Measurements from ENCODE around the gene FNBP1L. TPM values are rescaled to one million over a fixed set of nuclear protein-coding genes. Genes with fewer than 3 reads are reported as not detected.

FNBP1L gene
- total and polyA plus RNA-seq, 2 donors (not counting 1 experiment from before 2014, with no cell fraction given) = 0.86 to 5.4 TPM

DNA sequence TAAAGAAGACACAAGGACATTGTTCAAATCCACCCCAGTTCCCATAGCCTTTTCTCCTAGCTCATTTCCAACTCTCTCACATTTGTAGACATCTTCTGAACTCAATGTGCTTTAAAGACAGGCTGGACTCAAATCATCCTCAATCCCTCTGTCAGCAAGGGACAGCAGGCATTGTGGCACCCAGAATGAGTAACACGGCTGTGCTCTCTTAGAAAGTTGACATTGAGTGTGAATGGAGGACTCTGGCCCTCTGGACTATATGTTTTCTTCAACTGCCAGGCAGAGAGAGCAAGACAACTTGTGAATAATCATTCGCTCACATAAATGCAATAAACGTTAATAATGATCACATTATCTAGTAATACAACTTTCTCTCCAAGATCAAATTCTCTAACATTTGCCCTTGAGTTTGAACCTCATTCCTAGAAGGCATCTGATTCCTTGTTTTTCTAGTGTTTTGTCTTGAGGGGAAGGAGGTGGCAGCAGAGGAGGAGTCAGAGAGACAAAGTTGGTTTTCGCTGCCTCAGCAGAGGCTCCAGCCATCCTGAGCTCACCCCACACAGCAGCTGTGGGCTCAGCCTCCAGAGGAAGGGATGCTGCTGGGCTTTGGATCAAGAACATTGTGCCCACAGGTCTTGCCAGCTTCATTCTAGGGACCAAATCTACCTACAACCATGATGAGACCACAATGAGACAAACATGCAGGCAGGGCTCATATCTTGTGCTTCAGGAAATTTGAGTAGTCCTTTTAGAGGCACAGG, 148.6 kb downstream of the FNBP1L start:
- Mint-ChIP-seq H3K27ac (no peak overlapping the region), H3K4me1 (peaks cover 12% of the 10 kb centered on the region), H3K27me3 (no peaks in the 10 kb centered on the region), H3K9me3 (ENCODE audit: insufficient read depth) (no peaks in the 10 kb centered on the region), H3K4me3 (no peak overlapping the region)
- ATAC-seq (ENCODE audit: low read depth) (no peak), DNase-seq (no peak)
- intact Hi-C loops (cut with micrococcal nuclease) = no loop called here
- H4K20me1 ChIP-seq (ENCODE audit: control insufficient read depth, insufficient read depth, low read length, poor library complexity, severe bottlenecking) = no peaks in the 10 kb centered on the region
- peaks cover 9% of the 10 kb centered on the region for H3K79me2 ChIP-seq (ENCODE audit: control insufficient read depth, insufficient read depth, low read length)
- no peak for TF ChIP-seq EZH2 (IDR thresholded peaks at IDR 0.05; ENCODE audit: borderline replicate concordance, insufficient read depth, low read depth, low read length, poor library complexity, severe bottlenecking)
- TF ChIP-seq, protein P1, sequence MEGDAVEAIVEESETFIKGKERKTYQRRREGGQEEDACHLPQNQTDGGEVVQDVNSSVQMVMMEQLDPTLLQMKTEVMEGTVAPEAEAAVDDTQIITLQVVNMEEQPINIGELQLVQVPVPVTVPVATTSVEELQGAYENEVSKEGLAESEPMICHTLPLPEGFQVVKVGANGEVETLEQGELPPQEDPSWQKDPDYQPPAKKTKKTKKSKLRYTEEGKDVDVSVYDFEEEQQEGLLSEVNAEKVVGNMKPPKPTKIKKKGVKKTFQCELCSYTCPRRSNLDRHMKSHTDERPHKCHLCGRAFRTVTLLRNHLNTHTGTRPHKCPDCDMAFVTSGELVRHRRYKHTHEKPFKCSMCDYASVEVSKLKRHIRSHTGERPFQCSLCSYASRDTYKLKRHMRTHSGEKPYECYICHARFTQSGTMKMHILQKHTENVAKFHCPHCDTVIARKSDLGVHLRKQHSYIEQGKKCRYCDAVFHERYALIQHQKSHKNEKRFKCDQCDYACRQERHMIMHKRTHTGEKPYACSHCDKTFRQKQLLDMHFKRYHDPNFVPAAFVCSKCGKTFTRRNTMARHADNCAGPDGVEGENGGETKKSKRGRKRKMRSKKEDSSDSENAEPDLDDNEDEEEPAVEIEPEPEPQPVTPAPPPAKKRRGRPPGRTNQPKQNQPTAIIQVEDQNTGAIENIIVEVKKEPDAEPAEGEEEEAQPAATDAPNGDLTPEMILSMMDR (IDR thresholded peaks at IDR 0.05) = no peak
- no peak overlapping the region for H3K27ac ChIP-seq (ENCODE audit: low read length in 2 of 2)
- POLR2A ChIA-PET = no interaction called here
- no peak overlapping the region for H3K4me2 ChIP-seq (replicated peaks; ENCODE audit: low read depth, low read length, poor library complexity, severe bottlenecking)
- no peak overlapping the region for H3K4me3 ChIP-seq (ENCODE audit: control extremely low read depth in 1 of 5, extremely low read depth in 1 of 5, insufficient read depth in 1 of 5, low read depth in 2 of 5, low read length in 4 of 5)
- H3K36me3 ChIP-seq (replicated peaks in 1 of 2; ENCODE audit: control extremely low read depth in 1 of 2, control insufficient read depth in 1 of 2, extremely low read depth in 1 of 2, insufficient read depth in 2 of 2, low read length in 1 of 2) = no peaks in the 10 kb centered on the region
- H3K4me1 ChIP-seq (ENCODE audit: control insufficient read depth in 2 of 2, insufficient read depth in 2 of 2, low read length in 2 of 2) = peaks cover 6 to 8% of the 10 kb centered on the region in 2 donors
- H3K9me3 ChIP-seq (ENCODE audit: control extremely low read depth in 1 of 3, control insufficient read depth in 2 of 3, insufficient read depth in 1 of 3, low read length in 2 of 3) = no peaks in the 10 kb centered on the region
- H2AFZ ChIP-seq (ENCODE audit: insufficient read depth, low read depth, low read length, poor library complexity, severe bottlenecking) = no peak overlapping the region
- CTCF ChIA-PET = no interaction called here
- 100% methylated on average over 1 of the region's 4 CpGs for WGBS (ENCODE audit: insufficient coverage)
- H3K9ac ChIP-seq (ENCODE audit: low read length) = no peak overlapping the region
- H3K27me3 ChIP-seq (replicated peaks in 1 of 4; ENCODE audit: control extremely low read depth in 1 of 4, control insufficient read depth in 3 of 4, insufficient read depth in 4 of 4, low read length in 3 of 4) = no peaks in the 10 kb centered on the region

DNA sequence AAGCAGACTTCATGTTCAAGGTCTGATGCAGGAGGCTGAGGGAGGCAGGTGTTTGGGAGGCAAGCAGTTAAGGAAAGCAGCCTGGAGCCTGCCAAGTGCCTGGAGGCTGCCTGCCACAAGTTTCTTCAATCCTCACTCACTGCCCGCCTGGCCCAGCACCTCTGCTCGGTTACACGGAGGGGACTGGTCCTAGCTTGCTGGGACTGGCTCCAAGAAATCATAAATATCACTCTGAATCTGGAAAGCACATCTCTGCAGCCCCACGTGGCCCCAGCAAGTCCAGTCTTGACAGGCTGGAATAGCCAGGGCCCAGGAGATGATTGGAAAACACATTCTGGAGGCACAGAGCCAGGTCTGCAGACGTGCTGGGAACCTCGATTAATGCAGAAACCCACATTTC, 149.8 kb downstream of the FNBP1L start:
- Mint-ChIP-seq H3K4me1 (peaks cover under 1% of the 10 kb centered on the region), H3K27ac (no peak overlapping the region), H3K9me3 (ENCODE audit: insufficient read depth) (no peaks in the 10 kb centered on the region), H3K27me3 (no peaks in the 10 kb centered on the region), H3K4me3 (no peak overlapping the region)
- Histone ChIP-seq H3K79me2 (ENCODE audit: control insufficient read depth, insufficient read depth, low read length) (peaks cover 19% of the 10 kb centered on the region), H3K4me2 (replicated peaks; ENCODE audit: low read depth, low read length, poor library complexity, severe bottlenecking) (no peak overlapping the region), H3K9ac (ENCODE audit: low read length) (no peak overlapping the region), H3K27me3 (replicated peaks in 1 of 4; ENCODE audit: control extremely low read depth in 1 of 4, control insufficient read depth in 3 of 4, insufficient read depth in 4 of 4, low read length in 3 of 4) (no peaks in the 10 kb centered on the region), H3K4me1 (ENCODE audit: control insufficient read depth in 2 of 2, insufficient read depth in 2 of 2, low read length in 2 of 2) (no peaks in the 10 kb centered on the region), H3K27ac (ENCODE audit: low read length in 2 of 2) (no peak overlapping the region), H3K4me3 (ENCODE audit: control extremely low read depth in 1 of 5, extremely low read depth in 1 of 5, insufficient read depth in 1 of 5, low read depth in 2 of 5, low read length in 4 of 5) (no peak overlapping the region), H4K20me1 (ENCODE audit: control insufficient read depth, insufficient read depth, low read length, poor library complexity, severe bottlenecking) (no peaks in the 10 kb centered on the region), H3K36me3 (replicated peaks in 1 of 2; ENCODE audit: control extremely low read depth in 1 of 2, control insufficient read depth in 1 of 2, extremely low read depth in 1 of 2, insufficient read depth in 2 of 2, low read length in 1 of 2) (no peaks in the 10 kb centered on the region), H3K9me3 (ENCODE audit: control extremely low read depth in 1 of 3, control insufficient read depth in 2 of 3, insufficient read depth in 1 of 3, low read length in 2 of 3) (no peaks in the 10 kb centered on the region), H2AFZ (ENCODE audit: insufficient read depth, low read depth, low read length, poor library complexity, severe bottlenecking) (no peak overlapping the region)
- intact Hi-C loops (cut with micrococcal nuclease) = no loop called here
- ATAC-seq (ENCODE audit: low read depth) (no peak), DNase-seq (no peak)
- WGBS (ENCODE audit: insufficient coverage) = 80% methylated on average over 5 of the region's 6 CpGs
- TF ChIP-seq EZH2 (IDR thresholded peaks at IDR 0.05; ENCODE audit: borderline replicate concordance, insufficient read depth, low read depth, low read length, poor library complexity, severe bottlenecking) = no peak
- TF ChIP-seq, protein P1 (IDR thresholded peaks at IDR 0.05) = no peak
- CTCF ChIA-PET = interaction anchor here (1.4 kb wide), 1 partner anchor 31 kb away, joined by 4 read pairs; no protein-coding TSS in a partner anchor
- POLR2A ChIA-PET = no interaction called here
